ENCODE data around the gene CRLF1.

CRLF1 gene

DNA sequence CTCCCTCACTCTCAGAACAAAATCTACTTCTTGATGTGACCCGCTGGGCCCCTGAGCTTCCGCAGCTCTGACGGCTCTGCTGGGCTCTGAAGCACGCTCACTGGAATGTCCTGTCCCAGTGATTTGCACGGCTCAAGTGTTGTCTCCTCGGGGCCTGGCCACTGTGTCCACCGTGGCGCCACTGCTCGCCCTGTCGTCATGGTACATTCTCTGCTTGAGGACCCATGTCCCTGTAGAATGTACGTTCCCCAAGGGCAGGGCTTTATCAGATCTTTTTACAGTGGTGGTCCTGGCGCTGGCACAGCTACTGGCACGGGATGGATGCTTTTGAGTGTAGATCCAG is 42.3 kb upstream of the CRLF1 start:
- no peak for TF ChIP-seq EZH2 (IDR thresholded peaks at IDR 0.05; ENCODE audit: borderline replicate concordance, low read depth, low read length, severe bottlenecking)
- TF ChIP-seq, protein P1, sequence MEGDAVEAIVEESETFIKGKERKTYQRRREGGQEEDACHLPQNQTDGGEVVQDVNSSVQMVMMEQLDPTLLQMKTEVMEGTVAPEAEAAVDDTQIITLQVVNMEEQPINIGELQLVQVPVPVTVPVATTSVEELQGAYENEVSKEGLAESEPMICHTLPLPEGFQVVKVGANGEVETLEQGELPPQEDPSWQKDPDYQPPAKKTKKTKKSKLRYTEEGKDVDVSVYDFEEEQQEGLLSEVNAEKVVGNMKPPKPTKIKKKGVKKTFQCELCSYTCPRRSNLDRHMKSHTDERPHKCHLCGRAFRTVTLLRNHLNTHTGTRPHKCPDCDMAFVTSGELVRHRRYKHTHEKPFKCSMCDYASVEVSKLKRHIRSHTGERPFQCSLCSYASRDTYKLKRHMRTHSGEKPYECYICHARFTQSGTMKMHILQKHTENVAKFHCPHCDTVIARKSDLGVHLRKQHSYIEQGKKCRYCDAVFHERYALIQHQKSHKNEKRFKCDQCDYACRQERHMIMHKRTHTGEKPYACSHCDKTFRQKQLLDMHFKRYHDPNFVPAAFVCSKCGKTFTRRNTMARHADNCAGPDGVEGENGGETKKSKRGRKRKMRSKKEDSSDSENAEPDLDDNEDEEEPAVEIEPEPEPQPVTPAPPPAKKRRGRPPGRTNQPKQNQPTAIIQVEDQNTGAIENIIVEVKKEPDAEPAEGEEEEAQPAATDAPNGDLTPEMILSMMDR (IDR thresholded peaks at IDR 0.05; ENCODE audit: borderline replicate concordance, extremely low read depth, low read length, poor library complexity, severe bottlenecking) = no peak
- Histone ChIP-seq H3K4me3 (ENCODE audit: low read depth in 1 of 2, low read length in 2 of 2) (no peak overlapping the region), H3K27me3 (ENCODE audit: insufficient read depth, low read length, poor library complexity) (no peaks in the 10 kb centered on the region), H3K9ac (ENCODE audit: low read depth, low read length) (no peak overlapping the region), H3K27ac (ENCODE audit: low read length) (no peak overlapping the region), H3K36me3 (ENCODE audit: insufficient read depth, low read length) (peaks cover 17% of the 10 kb centered on the region), H3K79me2 (ENCODE audit: insufficient read depth, low read length) (peaks cover 79% of the 10 kb centered on the region), H2AFZ (ENCODE audit: low read depth, low read length) (no peak overlapping the region), H4K20me1 (ENCODE audit: insufficient read depth, low read length) (peaks cover 75% of the 10 kb centered on the region), H3K4me2 (ENCODE audit: insufficient read depth, low read length) (no peak overlapping the region), H3K9me3 (ENCODE audit: insufficient read depth, low read length, severe bottlenecking) (no peaks in the 10 kb centered on the region), H3K4me1 (ENCODE audit: insufficient read depth, low read length) (no peaks in the 10 kb centered on the region)
- DNase-seq (no peak), ATAC-seq (ENCODE audit: insufficient read depth, low read depth) (no peak)

DNA sequence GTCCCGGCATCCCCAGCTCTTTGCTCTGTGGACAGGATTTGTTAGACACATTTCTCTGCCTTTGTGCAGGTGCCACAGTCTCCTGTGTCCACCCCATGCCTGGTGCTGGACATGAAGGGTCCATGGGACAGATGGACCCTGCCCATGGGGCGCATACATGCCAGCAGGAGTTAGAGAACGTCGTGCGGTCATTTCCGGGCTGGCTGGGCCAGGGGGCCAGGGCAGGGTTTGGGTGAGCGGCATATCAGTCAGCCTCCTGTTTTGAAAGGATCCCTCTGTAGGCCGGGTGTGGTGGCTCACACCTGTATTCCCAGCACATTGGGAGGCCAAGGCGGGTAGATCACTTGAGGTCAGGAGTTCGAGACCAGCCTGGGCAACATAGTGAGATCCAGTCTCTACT is 41.2 kb upstream of the CRLF1 start:
- TF ChIP-seq EZH2 (IDR thresholded peaks at IDR 0.05; ENCODE audit: borderline replicate concordance, low read depth, low read length, severe bottlenecking) = no peak
- TF ChIP-seq, protein P1 (IDR thresholded peaks at IDR 0.05; ENCODE audit: borderline replicate concordance, extremely low read depth, low read length, poor library complexity, severe bottlenecking) = no peak
- Histone ChIP-seq H3K4me1 (ENCODE audit: insufficient read depth, low read length) (no peaks in the 10 kb centered on the region), H3K79me2 (ENCODE audit: insufficient read depth, low read length) (peaks cover 82% of the 10 kb centered on the region), H3K4me2 (ENCODE audit: insufficient read depth, low read length) (no peak overlapping the region), H2AFZ (ENCODE audit: low read depth, low read length) (no peak overlapping the region), H3K9me3 (ENCODE audit: insufficient read depth, low read length, severe bottlenecking) (no peaks in the 10 kb centered on the region), H3K36me3 (ENCODE audit: insufficient read depth, low read length) (peaks cover 17% of the 10 kb centered on the region), H3K27ac (ENCODE audit: low read length) (no peak overlapping the region), H3K27me3 (ENCODE audit: insufficient read depth, low read length, poor library complexity) (no peaks in the 10 kb centered on the region), H4K20me1 (ENCODE audit: insufficient read depth, low read length) (peaks cover 72% of the 10 kb centered on the region), H3K9ac (ENCODE audit: low read depth, low read length) (no peak overlapping the region), H3K4me3 (ENCODE audit: low read depth in 1 of 2, low read length in 2 of 2) (no peak overlapping the region)
- DNase-seq = no peak
- no peak for ATAC-seq (ENCODE audit: insufficient read depth, low read depth)

GRCh38 chr19:18647371-18647767 is 40.8 kb upstream of the CRLF1 start:
- H3K4me1 ChIP-seq (ENCODE audit: insufficient read depth, low read length) = no peaks in the 10 kb centered on the region
- H4K20me1 ChIP-seq (ENCODE audit: insufficient read depth, low read length) = peaks cover 71% of the 10 kb centered on the region
- DNase-seq = no peak
- no peak overlapping the region for H2AFZ ChIP-seq (ENCODE audit: low read depth, low read length)
- no peak overlapping the region for H3K9ac ChIP-seq (ENCODE audit: low read depth, low read length)
- H3K4me2 ChIP-seq (ENCODE audit: insufficient read depth, low read length) = no peak overlapping the region
- H3K79me2 ChIP-seq (ENCODE audit: insufficient read depth, low read length) = peaks cover 85% of the 10 kb centered on the region
- no peak for TF ChIP-seq EZH2 (IDR thresholded peaks at IDR 0.05; ENCODE audit: borderline replicate concordance, low read depth, low read length, severe bottlenecking)
- TF ChIP-seq, protein P1 (IDR thresholded peaks at IDR 0.05; ENCODE audit: borderline replicate concordance, extremely low read depth, low read length, poor library complexity, severe bottlenecking) = no peak
- H3K27me3 ChIP-seq (ENCODE audit: insufficient read depth, low read length, poor library complexity) = no peaks in the 10 kb centered on the region
- ATAC-seq (ENCODE audit: insufficient read depth, low read depth) = no peak
- H3K36me3 ChIP-seq (ENCODE audit: insufficient read depth, low read length) = peaks cover 17% of the 10 kb centered on the region
- H3K27ac ChIP-seq (ENCODE audit: low read length) = no peak overlapping the region
- H3K9me3 ChIP-seq (ENCODE audit: insufficient read depth, low read length, severe bottlenecking) = no peaks in the 10 kb centered on the region
- no peak overlapping the region for H3K4me3 ChIP-seq (ENCODE audit: low read depth in 1 of 2, low read length in 2 of 2)
